Tibial artery (tissue), 4 donors: ENCODE measurements around the gene PIP4P1.
A peak's percentile ranks its signal among the peaks of the same experiment; 100 is the strongest.

Source experiments
- DNase-seq, 2 donors: peaks; one replicate each; pipeline ENCODE4 v3.0.0-alpha.2; 2019
- H3K27ac ChIP-seq, 2 donors: fragments of 200-600 bp; sonication (generic) in 1 of 2; 1 replicate in 1 of 2; 2 replicates in 1 of 2; pipeline ENCODE4 v1.5.1; 2018 to 2019; ENCODE audit warnings: mild to moderate bottlenecking in 1 of 2
- H3K27me3 ChIP-seq, 2 donors: fragments of 200-600 bp; sonication (generic) in 1 of 2; one replicate each; pipeline versions ENCODE4 v1.5.1 to v1.6.0; 2016 to 2019
- H3K36me3 ChIP-seq, 3 donors: fragments of 200-600 bp; sonication (generic) in 2 of 3; one replicate each; pipeline ENCODE4 v1.5.1; 2016 to 2019; ENCODE audit warnings: mild to moderate bottlenecking in 2 of 3
- H3K4me1 ChIP-seq, 4 donors: fragments of 200-600 bp; sonication (generic) in 2 of 4; 1 replicate in 3 of 4; 2 replicates in 1 of 4; pipeline ENCODE4 v1.5.1; 2016 to 2019
- H3K4me3 ChIP-seq, 2 donors: fragments of 200-600 bp; sonication (generic) in 1 of 2; 1 replicate in 1 of 2; 2 replicates in 1 of 2; pipeline ENCODE4 v1.5.1; 2018 to 2019; ENCODE audit warnings: mild to moderate bottlenecking in 2 of 2
- H3K9me3 ChIP-seq, 3 donors: fragments of 200-600 bp; sonication (generic) in 1 of 3; one replicate each; pipeline ENCODE4 v1.5.1; 2016 to 2019
- intact Hi-C: fragments of 100-400 bp; cut with DNase I; formaldehyde crosslinking; loops from one replicate; pipeline ENCODE4 v1.15.0; 2023; ENCODE audit warnings: low total_unique reads
- TF ChIP-seq, protein P1 (sequence below), 2 experiments: fragments of 200-600 bp in 1 of 2; fragments of 450-650 bp in 1 of 2; IDR thresholded peaks; one replicate each; pipeline ENCODE4 v1.5.1; 2017 to 2019; ENCODE audit warnings: antibody characterized with exemption in 2 of 2, mild to moderate bottlenecking in 1 of 2, moderate library complexity in 1 of 2

PIP4P1 gene

DNA sequence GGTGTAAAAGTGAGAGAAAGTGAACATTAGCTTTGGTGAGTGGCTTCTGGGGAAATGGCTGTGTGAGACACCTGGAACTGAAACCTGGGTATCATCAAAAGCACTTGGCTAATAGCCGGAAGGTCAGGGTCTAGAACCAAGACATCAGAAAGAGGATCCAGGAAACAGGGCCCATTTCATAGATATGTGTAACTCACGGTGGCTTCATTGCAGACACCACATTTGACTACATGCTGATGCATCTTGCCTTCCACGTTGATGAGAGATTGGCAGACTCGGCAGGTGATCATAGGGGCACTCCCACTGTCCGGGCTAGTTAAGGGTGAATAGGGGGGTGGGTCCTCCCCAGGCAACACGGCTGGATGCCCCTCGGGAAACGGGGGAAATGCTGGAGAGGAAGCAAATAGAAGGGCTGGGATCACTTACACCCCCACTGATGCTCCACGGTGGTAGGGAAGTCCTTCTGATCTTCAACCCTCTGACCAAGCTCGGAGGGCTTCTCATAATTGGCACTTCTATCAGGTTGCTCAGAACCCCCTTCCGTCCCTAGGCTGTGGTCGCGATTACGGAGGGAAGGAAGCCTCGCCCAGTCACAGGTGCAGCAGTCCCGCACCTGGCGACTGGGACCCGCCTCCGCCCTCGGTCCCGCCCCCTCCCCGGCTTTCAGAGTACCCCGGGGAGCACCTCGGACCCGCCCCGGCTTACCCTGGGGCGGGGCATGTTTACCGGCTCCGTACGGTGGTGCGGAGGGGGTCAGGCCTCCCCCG lies 593 bp downstream of the PIP4P1 start:
- TF ChIP-seq, protein P1, sequence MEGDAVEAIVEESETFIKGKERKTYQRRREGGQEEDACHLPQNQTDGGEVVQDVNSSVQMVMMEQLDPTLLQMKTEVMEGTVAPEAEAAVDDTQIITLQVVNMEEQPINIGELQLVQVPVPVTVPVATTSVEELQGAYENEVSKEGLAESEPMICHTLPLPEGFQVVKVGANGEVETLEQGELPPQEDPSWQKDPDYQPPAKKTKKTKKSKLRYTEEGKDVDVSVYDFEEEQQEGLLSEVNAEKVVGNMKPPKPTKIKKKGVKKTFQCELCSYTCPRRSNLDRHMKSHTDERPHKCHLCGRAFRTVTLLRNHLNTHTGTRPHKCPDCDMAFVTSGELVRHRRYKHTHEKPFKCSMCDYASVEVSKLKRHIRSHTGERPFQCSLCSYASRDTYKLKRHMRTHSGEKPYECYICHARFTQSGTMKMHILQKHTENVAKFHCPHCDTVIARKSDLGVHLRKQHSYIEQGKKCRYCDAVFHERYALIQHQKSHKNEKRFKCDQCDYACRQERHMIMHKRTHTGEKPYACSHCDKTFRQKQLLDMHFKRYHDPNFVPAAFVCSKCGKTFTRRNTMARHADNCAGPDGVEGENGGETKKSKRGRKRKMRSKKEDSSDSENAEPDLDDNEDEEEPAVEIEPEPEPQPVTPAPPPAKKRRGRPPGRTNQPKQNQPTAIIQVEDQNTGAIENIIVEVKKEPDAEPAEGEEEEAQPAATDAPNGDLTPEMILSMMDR (IDR thresholded peaks at IDR 0.05), result no peak
- peak in 1 of 2 donors; percentile 73 for DNase-seq
- Histone ChIP-seq H3K9me3 (no peaks in the 10 kb centered on the region), H3K4me1 (peaks cover 0 to 35% (median 26%) of the 10 kb centered on the region in 4 donors), H3K36me3 (peaks cover 30 to 37% (median 36%) of the 10 kb centered on the region in 3 donors), H3K27me3 (no peaks in the 10 kb centered on the region), H3K27ac (peak overlapping the region; percentile 97), H3K4me3 (peak overlapping the region; percentile 99)
- intact Hi-C loops, result loop anchor here (5.0 kb wide), 4 partner anchors 48 to 152 kb away; partner anchors contain the start of genes PARP2 and TEP1

GRCh38 chr14:20458031-20458789 lies 3.0 kb downstream of the PIP4P1 start:
- Histone ChIP-seq H3K27me3 (no peaks in the 10 kb centered on the region), H3K9me3 (no peaks in the 10 kb centered on the region), H3K27ac (no peak overlapping the region), H3K4me3 (no peak overlapping the region), H3K36me3 (peaks cover 30 to 37% (median 36%) of the 10 kb centered on the region in 3 donors), H3K4me1 (peaks cover 0 to 48% (median 36%) of the 10 kb centered on the region in 4 donors)
- intact Hi-C loops, result no loop called here
- DNase-seq, result no peak
- TF ChIP-seq, protein P1 (IDR thresholded peaks at IDR 0.05), result no peak

- Histone ChIP-seq H3K9me3 (no peaks in the 10 kb centered on the region), H3K36me3 (peaks cover 34 to 42% (median 39%) of the 10 kb centered on the region in 3 donors), H3K27me3 (no peaks in the 10 kb centered on the region), H3K4me3 (no peak overlapping the region), H3K4me1 (peaks cover 0 to 52% (median 38%) of the 10 kb centered on the region in 4 donors), H3K27ac (no peak overlapping the region)
- intact Hi-C loops, result no loop called here
- TF ChIP-seq, protein P1 (IDR thresholded peaks at IDR 0.05), result no peak
- no peak for DNase-seq
Measured at GRCh38 chr14:20456971-20457370, 4.3 kb downstream of the PIP4P1 start.

- H3K4me3 ChIP-seq, result peak overlapping the region; percentile 71 to 72
- H3K36me3 ChIP-seq, result peaks cover 41 to 56% (median 47%) of the 10 kb centered on the region in 3 donors
- intact Hi-C loops, result no loop called here
- TF ChIP-seq, protein P1 (IDR thresholded peaks at IDR 0.05), result no peak
- H3K9me3 ChIP-seq, result no peaks in the 10 kb centered on the region
- H3K27me3 ChIP-seq, result no peaks in the 10 kb centered on the region
- no peak for DNase-seq
- peaks cover 0 to 49% (median 37%) of the 10 kb centered on the region in 4 donors for H3K4me1 ChIP-seq
- H3K27ac ChIP-seq, result peak overlapping the region; percentile 84 to 93
Measured at GRCh38 chr14:20455355-20456300, 5.6 kb downstream of the PIP4P1 start.
